ENCODE results near the gene MBNL2.

The MBNL2 gene

DNA sequence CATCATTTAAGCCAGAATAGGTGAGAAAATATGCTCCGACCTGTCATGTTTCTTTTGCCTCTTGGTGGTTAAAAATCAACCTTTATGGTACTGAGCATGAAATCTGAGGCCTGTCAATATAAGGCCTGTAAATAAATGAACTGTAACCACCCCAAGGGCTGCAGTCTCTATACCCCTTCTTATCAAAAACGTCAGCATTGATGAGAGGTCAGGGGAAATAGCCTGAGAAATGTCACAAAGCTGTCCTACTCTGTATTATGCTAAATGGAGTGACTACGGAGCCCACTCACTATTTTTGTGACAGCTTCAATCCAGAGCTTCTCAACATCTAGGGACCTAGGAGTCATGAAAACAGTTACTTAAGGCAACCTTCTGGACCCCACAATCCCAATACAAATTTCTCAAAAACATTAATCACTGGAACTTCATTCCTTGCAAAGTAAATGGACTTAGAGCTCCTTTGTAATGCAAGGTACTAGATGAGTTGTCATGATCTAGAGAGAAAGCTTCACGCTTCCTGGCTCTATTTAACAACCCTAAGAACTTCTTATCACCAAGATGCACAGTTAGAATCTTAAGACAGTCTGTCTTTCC lies 209.1 kb downstream of the MBNL2 start:
- Histone ChIP-seq H3K4me3 (ENCODE audit: low read depth, low read length) (peak overlapping the region; percentile 74; the same call in 1 of the 2 replicates), H3K4me1 (no peaks in the 10 kb centered on the region; the same call in 1 of the 2 replicates), H3K36me3 (no peaks in the 10 kb centered on the region), H3K9me3 (no peaks in the 10 kb centered on the region), H3K27me3 (no peaks in the 10 kb centered on the region)
- TF ChIP-seq, protein P1, sequence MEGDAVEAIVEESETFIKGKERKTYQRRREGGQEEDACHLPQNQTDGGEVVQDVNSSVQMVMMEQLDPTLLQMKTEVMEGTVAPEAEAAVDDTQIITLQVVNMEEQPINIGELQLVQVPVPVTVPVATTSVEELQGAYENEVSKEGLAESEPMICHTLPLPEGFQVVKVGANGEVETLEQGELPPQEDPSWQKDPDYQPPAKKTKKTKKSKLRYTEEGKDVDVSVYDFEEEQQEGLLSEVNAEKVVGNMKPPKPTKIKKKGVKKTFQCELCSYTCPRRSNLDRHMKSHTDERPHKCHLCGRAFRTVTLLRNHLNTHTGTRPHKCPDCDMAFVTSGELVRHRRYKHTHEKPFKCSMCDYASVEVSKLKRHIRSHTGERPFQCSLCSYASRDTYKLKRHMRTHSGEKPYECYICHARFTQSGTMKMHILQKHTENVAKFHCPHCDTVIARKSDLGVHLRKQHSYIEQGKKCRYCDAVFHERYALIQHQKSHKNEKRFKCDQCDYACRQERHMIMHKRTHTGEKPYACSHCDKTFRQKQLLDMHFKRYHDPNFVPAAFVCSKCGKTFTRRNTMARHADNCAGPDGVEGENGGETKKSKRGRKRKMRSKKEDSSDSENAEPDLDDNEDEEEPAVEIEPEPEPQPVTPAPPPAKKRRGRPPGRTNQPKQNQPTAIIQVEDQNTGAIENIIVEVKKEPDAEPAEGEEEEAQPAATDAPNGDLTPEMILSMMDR (IDR thresholded peaks at IDR 0.05; ENCODE audit: low read depth, low read length) = no peak
- no peak for DNase-seq

DNA sequence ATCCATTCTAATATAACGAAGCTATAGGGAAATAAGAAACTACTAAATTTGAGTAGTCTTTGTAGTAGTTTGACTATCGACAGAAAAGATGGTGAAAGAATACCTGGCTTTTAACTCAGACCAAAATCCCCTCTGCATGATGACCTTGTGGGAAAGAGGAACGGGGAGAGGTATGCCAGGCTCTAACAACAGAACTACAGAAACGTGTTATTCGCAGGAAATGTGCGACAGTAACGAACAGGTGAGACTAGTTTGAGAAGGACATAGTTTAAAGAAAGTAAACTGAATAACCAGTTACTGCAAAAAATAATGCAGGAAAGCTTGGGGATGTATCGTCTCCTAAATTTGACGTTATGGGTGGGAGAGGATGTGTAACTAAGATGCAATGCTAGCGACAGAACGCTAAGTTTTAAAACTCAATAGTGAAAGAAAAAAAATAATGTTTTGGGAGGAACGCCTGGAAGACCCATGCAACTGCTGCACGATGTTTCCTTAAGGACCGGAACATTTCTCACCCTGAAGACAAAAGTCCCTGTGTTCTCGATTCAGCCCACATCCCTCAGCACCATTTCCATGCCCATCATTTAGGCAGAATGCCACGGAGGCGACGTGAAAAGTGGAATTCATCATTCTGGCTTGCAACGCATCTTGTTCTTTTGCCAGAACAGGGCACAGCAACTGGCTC lies 210.2 kb downstream of the MBNL2 start:
- TF ChIP-seq, protein P1 (IDR thresholded peaks at IDR 0.05; ENCODE audit: low read depth, low read length) = no peak
- Histone ChIP-seq H3K4me3 (ENCODE audit: low read depth, low read length) (peak overlapping the region; percentile 74), H3K36me3 (no peaks in the 10 kb centered on the region), H3K4me1 (no peaks in the 10 kb centered on the region; the same call in 1 of the 2 replicates), H3K9me3 (no peaks in the 10 kb centered on the region), H3K27me3 (no peaks in the 10 kb centered on the region)
- DNase-seq = no peak

DNA sequence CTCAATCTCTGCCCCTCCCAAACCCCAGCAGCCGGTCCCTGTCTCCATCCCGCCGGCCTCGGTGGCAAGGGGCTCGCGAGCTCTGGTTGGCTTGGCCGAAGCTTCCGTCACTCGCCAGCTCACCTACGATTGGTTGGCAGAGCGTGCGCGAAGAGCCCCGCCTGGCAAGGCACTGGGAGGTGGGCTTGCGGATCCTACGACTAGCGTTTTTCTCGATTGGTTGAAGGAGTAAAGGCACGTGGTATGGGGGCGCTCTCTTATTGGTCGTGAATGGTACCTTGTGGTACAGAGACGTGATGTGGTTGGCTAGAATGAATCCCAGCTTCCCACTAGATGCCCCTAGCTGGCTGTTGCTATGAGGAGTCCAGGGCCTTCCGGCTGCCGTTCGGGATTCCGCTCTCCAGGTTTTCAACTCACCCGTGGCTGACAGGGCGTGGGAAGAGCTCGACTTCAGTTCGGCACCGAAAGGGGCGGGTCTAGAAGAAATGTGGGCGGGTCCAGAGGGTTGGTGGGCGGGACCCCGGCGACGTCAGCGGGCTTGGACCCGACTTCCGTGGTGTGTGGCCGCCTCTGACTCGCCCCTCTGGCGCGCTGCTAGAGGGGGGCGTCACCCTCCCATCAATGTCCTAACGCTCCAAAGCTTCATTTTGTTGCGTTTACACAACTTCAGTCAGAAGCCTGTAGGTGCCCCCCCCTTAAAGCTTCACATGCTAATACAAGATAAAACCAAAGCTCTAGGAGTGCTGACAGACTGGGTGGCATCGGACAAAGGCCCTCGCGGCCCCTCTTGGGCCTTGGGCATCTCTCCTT lies 211.0 kb downstream of the MBNL2 start:
- H3K4me1 ChIP-seq = no peaks in the 10 kb centered on the region; the same call in 1 of the 2 replicates
- TF ChIP-seq, protein P1 (IDR thresholded peaks at IDR 0.05; ENCODE audit: low read depth, low read length) = no peak
- no peaks in the 10 kb centered on the region for H3K9me3 ChIP-seq
- peak; percentile 98 for DNase-seq
- H3K36me3 ChIP-seq = no peaks in the 10 kb centered on the region
- peak overlapping the region; percentile 93 for H3K4me3 ChIP-seq (ENCODE audit: low read depth, low read length)
- H3K27me3 ChIP-seq = no peaks in the 10 kb centered on the region

DNA sequence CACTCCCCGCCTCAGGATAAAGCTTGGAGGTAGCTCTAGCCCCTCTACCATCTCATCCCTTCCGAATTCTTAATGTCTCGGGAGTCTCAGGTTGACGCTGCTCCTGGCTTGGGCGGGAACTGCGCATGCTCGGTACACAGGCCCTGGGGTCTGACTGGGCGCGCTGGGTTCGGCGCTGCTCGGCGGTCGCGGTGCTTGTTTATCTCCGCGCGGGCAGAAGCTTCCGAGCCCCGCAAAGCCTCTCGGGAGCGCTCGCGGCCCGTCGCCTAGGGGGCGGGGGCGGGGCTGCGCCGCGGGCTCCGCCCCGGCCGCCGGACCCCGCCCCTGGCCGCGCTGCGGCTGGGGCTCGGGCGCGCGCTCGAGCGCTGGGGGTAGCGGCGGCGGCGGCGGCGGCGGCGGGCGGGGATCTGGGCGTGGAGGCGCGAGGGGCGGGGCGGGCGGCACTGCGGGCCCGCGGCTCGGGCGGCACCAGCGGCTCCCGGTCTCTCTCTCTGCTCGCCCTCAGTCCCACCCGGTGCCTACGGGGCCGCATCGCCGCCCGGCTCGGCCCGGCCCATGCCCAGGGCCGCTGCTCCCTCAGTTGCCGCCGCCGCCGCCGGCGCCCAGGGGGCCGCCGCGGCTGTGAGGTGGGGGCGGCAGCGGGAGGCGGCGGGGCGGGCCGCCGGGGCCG lies 211.7 kb downstream of the MBNL2 start, which contains the start of gene RAP2A:
Gene RAP2A, plus strand, starts transcription at position 443 of the 670 bp plus-strand sequence. CDS start 302 bp downstream, outside the sequence.
- DNase-seq = peak; percentile 96
- Histone ChIP-seq H3K4me3 (ENCODE audit: low read depth, low read length) (peak within 1 kb of the TSS; percentile 93), H3K36me3 (no peaks in the 10 kb centered on the region), H3K9me3 (no peaks in the 10 kb centered on the region), H3K27me3 (no peaks in the 10 kb centered on the region), H3K4me1 (no peaks in the 10 kb centered on the region; the same call in 1 of the 2 replicates)
- TF ChIP-seq, protein P1 (IDR thresholded peaks at IDR 0.05; ENCODE audit: low read depth, low read length) = no peak

DNA sequence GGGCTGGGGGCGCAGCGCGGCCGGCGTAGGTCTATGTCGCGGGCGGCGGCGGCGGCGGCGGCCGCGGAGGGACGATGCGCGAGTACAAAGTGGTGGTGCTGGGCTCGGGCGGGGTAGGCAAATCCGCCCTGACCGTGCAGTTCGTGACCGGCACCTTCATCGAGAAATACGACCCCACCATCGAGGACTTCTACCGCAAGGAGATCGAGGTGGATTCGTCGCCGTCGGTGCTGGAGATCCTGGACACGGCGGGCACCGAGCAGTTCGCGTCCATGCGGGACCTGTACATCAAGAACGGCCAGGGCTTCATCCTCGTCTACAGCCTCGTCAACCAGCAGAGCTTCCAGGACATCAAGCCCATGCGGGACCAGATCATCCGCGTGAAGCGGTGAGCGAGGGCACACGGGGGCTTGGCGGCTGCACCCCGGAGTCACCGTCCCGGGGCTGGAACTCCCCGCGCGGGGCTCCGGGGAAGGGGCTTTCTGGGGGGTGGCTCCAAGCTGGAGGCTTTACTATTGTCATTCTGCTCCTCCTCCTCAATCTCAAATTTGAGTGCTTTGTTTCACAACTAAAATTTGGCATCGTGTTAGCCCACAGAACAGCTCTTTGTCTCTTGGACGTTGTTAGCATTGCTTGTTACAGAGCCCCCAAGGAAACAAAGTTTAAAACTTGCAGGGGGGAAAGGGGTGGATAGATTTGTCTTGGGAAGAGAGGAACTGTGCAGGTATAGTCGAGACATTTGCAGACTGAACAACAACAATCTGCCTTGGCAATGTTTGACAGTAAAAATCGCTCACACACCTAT lies 212.5 kb downstream of the MBNL2 start:
- H3K4me1 ChIP-seq = no peaks in the 10 kb centered on the region; the same call in 1 of the 2 replicates
- no peaks in the 10 kb centered on the region for H3K9me3 ChIP-seq
- peak; percentile 53 for DNase-seq
- TF ChIP-seq, protein P1 (IDR thresholded peaks at IDR 0.05; ENCODE audit: low read depth, low read length) = no peak
- H3K4me3 ChIP-seq (ENCODE audit: low read depth, low read length) = peak overlapping the region; percentile 78
- H3K27me3 ChIP-seq = no peaks in the 10 kb centered on the region
- H3K36me3 ChIP-seq = no peaks in the 10 kb centered on the region
